Esophagus (tissue), 2 donors: Measurements from ENCODE around the gene PRRC2B. TPM values are rescaled to one million over a fixed set of nuclear protein-coding genes. Genes with fewer than 3 reads are reported as not detected.

Source experiments
- H3K27ac ChIP-seq, 2 donors: one replicate each; pipeline ENCODE4 v1.5.1; 2013; ENCODE audit warnings: low read depth in 2 of 2, mild to moderate bottlenecking in 2 of 2, inconsistent platforms in 1 of 2, low read length in 1 of 2, moderate library complexity in 1 of 2
- H3K27me3 ChIP-seq, 2 donors: one replicate each; pipeline ENCODE4 v1.6.1; 2013; ENCODE audit warnings: low read length in 2 of 2, control low read depth in 1 of 2, mild to moderate bottlenecking in 1 of 2; ENCODE audit not compliant: insufficient read depth in 2 of 2, control insufficient read depth in 1 of 2
- H3K36me3 ChIP-seq, 2 donors: one replicate each; pipeline ENCODE4 v1.6.1; 2013; ENCODE audit warnings: low read length in 1 of 2; ENCODE audit not compliant: control insufficient read depth in 2 of 2, insufficient read depth in 2 of 2
- H3K4me1 ChIP-seq, 2 donors: one replicate each; pipeline ENCODE4 v1.6.1; 2013; ENCODE audit warnings: low read length in 1 of 2; ENCODE audit not compliant: control insufficient read depth in 2 of 2, insufficient read depth in 2 of 2
- H3K4me3 ChIP-seq, 2 donors: one replicate each; pipeline ENCODE4 v1.5.1; 2013; ENCODE audit warnings: low read length in 2 of 2, mild to moderate bottlenecking in 2 of 2, low read depth in 1 of 2, moderate library complexity in 1 of 2
- H3K9me3 ChIP-seq, 2 donors: one replicate each; pipeline ENCODE4 v1.6.1; 2013; ENCODE audit warnings: mild to moderate bottlenecking in 2 of 2, low read depth in 1 of 2, low read length in 1 of 2, moderate library complexity in 1 of 2; ENCODE audit not compliant: control insufficient read depth in 2 of 2, insufficient read depth in 1 of 2
- WGBS, 2 donors: extraction: QIAGEN DNeasy Blood & Tissue Kit; methylation state at CpG; one replicate each; pipeline ENCODE4 v1.1.7; 2013; 5-methylcytosine and 5-hydroxymethylcytosine counted together
- polyA plus RNA-seq, 2 donors: library from polyadenylated mRNA; stranded (reverse); fragments of 200-250 nt; gene quantifications; one replicate each; pipeline ENCODE4 v1.2.3, GENCODE V29; 2013
- donor health status: healthy with polysubstance abuse.
- donor health status: Bipolar disorder and iron deficiency.

PRRC2B gene
- polyA plus RNA-seq, 2 donors: 26.8 to 60.0 TPM

DNA sequence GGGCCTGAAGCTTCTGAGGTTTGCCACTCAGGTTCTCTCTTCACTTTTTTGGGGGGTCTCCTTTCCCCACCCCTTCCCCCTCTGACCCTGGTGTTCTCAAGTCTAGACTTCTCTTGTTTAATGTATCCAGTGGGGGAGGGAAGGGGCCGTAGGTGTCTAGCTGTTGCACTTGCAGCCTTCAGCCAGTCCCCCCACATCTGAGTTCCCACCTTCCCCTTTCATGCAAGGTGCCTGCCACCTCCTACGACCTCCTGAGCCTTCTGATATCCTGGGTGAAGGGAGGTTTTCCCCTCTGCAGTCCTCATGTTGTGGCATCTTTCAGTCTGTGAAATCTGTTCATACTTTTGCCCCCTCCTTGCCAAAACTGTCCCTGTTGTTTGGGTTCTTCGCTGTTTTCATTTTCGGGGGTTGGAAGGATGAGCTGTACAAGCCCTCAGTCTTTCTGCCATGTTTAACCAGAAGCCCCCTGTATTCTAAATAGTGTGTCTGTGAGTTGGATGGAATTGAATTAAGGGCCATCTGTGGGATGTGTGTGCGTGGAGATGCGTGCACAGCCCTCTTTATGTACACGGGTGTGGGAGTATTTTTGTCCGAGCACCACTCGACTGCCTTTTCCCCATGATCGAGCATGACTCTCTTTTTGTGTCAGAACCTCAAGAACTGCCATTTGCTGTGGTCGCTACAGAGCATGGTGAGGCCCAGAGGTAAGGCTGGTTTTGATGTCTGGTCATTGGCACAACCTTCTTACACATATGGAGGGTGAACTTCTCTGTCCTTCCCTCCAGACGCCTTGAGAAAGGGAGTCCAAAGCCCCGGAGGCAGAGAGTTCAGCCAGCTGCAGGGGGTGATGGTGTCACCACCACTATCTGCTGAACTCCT is 23.6 kb downstream of the PRRC2B start:
- peaks cover 17 to 27% of the 10 kb centered on the region in 2 donors for H3K4me1 ChIP-seq
- 48 to 53% methylated on average over 13 of the region's 13 CpGs for WGBS, 2 donors
- H3K4me3 ChIP-seq: no peak overlapping the region
- H3K36me3 ChIP-seq: no peaks in the 10 kb centered on the region
- H3K9me3 ChIP-seq: no peaks in the 10 kb centered on the region
- H3K27me3 ChIP-seq: no peaks in the 10 kb centered on the region
- H3K27ac ChIP-seq: peak overlapping the region; percentile 8 to 52

DNA sequence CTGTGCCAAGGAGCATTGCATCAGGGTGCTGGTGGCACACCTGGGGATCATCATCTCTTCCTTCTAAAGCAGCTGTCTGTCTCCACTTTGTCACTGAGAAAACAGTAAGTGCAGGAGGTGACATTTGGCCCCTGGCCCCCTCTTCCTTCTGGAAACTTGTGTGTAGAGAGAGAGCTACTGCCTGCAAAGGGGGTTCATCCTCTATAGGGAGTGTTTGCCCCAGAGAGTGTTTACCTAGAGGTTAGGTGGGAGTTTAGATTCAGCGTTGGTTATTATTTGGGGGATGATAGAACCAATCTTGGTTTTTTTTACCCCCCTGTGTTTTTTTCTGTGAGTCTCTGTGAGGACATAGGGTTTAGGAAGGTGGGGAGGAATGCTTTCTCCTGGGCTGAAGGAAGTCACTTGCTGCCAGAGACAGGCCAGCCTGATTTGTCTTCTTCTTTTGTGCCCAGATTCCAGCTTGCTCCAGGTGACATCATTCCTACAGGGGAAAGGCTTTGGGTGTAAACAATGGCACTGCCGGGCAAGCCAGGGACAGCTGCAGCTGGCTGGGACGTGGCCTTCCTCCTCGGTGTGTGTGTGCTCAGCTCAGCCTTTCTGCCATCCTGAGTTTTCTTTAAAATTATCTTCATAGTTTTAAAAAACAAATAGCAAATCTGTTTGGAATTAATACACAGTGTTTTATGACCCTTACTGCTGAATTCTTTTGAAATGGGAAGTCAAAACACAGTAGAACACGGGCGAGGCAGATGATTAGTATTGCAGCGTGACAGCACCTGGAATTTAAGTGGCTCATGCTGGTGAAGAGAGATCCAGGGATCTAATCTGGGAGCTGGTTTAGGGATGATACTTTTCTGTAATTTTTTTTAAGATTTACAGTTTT is 24.5 kb downstream of the PRRC2B start:
- Histone ChIP-seq H3K4me3 (no peak overlapping the region), H3K36me3 (no peaks in the 10 kb centered on the region), H3K27me3 (no peaks in the 10 kb centered on the region), H3K9me3 (no peaks in the 10 kb centered on the region), H3K4me1 (peaks cover 20 to 33% of the 10 kb centered on the region in 2 donors), H3K27ac (peak overlapping the region; percentile 52 to 69)
- 20 to 22% methylated on average over 7 of the region's 7 CpGs for WGBS, 2 donors

DNA sequence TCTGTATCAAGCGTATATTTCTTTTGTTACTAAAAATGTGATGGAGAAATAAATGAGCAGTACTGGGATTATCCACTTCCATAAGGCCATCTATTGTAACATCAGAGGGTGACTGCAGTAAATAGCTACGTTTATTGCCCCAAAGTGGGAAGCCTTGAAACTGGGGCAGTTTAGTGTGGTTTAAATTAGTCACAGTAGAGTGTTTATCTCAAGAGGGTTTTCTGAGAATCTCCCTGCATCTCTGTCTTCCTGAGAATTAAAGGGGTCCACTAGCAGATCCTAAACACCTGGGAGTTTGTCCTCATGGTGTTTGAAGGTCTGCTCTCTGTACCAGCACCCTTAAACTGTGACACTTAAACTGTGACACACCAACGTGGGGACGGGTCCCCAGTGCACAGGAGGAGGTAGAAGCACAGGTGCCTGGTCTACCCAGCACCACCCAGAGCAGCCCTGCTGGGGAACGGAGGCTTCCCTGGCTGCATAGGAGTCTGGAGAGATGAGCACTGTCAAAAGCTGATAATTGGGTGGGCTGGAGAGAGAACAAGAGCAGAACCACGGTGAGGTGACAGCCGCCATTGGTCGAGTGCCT is 25.2 kb downstream of the PRRC2B start:
- 47 to 62% methylated on average over 8 of the region's 8 CpGs for WGBS, 2 donors
- Histone ChIP-seq H3K4me1 (peaks cover 22 to 34% of the 10 kb centered on the region in 2 donors), H3K36me3 (no peaks in the 10 kb centered on the region), H3K9me3 (no peaks in the 10 kb centered on the region), H3K27me3 (no peaks in the 10 kb centered on the region), H3K27ac (no peak overlapping the region), H3K4me3 (no peak overlapping the region)

DNA sequence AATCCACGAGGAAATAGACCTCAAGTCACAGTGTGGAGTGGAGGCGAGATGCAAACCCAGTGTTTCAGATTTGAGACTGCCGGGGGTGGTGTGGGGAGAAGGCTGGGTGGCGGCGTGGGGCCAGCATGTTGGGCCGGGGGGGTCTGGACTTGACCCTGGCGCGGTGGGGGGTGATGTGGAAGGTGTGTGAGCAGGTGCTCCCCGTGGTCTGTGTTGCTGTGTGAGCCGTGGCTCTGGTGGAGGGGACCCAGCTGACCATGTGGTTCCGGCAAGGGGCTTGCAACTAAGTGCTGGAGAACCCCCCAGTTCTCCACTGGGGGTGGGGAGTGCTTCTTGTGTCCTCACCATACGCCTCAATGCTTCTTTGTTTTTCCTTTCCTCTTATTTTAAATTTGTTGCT is 25.8 kb downstream of the PRRC2B start:
- Histone ChIP-seq H3K4me3 (no peak overlapping the region), H3K9me3 (no peaks in the 10 kb centered on the region), H3K36me3 (no peaks in the 10 kb centered on the region), H3K27ac (no peak overlapping the region), H3K27me3 (no peaks in the 10 kb centered on the region), H3K4me1 (peaks cover 22 to 36% of the 10 kb centered on the region in 2 donors)
- WGBS, 2 donors: 66 to 75% methylated on average over 12 of the region's 12 CpGs

DNA sequence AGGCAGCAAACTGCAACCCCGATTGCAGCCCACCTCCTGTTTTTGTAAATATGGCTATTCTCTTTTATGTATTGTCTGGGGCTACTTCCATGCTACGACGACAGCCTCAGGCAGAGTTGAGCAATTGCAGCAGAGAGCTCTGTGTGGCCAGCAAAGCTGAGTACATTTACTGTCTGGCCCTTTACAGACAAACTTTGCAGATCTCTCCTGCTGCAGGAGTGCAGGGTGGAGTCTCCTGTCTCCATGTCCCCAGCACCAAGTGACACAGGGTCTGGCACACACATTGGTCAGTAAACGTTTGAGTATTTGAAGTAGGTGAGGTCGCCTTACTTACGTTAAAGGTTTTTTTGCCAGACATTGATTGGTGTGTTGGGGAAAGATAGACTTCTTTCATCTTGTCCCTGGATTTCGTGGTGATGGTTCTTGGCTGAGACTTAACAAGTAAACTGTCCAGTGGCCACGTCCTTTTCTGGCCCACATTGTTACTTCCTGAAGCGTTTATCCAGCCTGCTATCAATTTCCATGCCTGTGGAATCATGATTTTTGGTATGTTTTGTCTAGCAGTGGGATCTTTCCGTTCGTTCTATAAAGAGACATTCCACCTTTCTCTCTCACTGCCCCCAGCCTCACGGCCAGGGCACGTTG is 27.2 kb downstream of the PRRC2B start:
- Histone ChIP-seq H3K27ac (peak overlapping the region; percentile 28 to 64), H3K4me1 (peaks cover 22 to 36% of the 10 kb centered on the region in 2 donors), H3K9me3 (no peaks in the 10 kb centered on the region), H3K27me3 (no peaks in the 10 kb centered on the region), H3K4me3 (no peak overlapping the region), H3K36me3 (no peaks in the 10 kb centered on the region)
- 34 to 36% methylated on average over 13 of the region's 13 CpGs for WGBS, 2 donors

DNA sequence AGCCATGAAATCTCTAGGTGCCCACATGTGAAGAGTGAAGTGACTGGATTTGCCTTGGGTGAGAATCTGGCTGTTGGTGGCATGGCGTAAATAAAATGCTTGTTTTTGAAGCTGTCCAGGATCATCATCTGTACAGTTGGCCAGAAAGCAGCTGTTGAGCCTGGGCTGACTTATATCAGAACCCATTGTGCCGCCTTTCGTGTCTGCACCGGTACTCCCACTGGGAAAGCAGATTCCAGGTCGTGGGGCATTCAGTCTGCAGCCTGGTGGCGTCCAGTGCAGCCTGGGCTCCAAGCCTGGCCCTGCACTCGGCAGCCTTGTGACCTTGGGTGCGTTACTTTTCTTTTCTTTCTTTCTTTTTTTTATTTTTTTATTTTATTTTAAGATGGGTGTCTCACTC is 27.8 kb downstream of the PRRC2B start:
- peak overlapping the region in 1 of 2 donors; percentile 33 for H3K27ac ChIP-seq
- peaks cover 25 to 38% of the 10 kb centered on the region in 2 donors for H3K4me1 ChIP-seq
- WGBS, 2 donors: 71 to 79% methylated on average over 8 of the region's 8 CpGs
- no peaks in the 10 kb centered on the region for H3K27me3 ChIP-seq
- H3K4me3 ChIP-seq: no peak overlapping the region
- no peaks in the 10 kb centered on the region for H3K9me3 ChIP-seq
- peaks cover 0 to 3% of the 10 kb centered on the region in 2 donors for H3K36me3 ChIP-seq

DNA sequence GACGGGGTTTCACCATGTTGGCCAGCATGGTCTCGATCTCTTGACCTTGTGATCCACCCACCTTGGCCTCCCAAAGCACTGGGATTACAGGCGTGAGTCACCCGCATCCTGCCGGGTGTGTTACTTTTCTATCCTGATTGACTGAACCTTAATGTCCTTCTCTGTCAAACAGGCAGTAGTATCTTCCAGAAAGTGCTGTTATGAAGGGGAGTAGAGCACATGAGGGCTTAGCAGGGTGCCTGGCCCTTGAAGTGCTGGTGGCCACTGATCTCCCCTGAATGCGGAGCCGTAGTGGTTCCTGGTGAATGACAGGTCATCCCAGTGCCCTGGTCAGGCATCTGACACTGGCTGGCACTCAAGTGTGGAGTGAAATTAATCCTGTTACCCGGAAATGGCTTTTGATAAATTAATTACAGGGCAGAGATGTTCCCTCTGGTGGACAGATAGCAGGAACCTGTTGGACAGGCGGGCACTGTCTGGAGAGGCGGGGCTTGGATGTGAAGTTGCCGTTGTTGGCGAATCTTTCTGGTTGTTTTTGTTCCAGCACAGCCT is 28.4 kb downstream of the PRRC2B start:
- Histone ChIP-seq H3K27me3 (no peaks in the 10 kb centered on the region), H3K27ac (peak overlapping the region; percentile 90 to 92), H3K4me1 (peaks cover 25 to 38% of the 10 kb centered on the region in 2 donors), H3K9me3 (no peaks in the 10 kb centered on the region), H3K36me3 (peaks cover 0 to 6% of the 10 kb centered on the region in 2 donors), H3K4me3 (no peak overlapping the region)
- 29 to 42% methylated on average over 12 of the region's 12 CpGs for WGBS, 2 donors

DNA sequence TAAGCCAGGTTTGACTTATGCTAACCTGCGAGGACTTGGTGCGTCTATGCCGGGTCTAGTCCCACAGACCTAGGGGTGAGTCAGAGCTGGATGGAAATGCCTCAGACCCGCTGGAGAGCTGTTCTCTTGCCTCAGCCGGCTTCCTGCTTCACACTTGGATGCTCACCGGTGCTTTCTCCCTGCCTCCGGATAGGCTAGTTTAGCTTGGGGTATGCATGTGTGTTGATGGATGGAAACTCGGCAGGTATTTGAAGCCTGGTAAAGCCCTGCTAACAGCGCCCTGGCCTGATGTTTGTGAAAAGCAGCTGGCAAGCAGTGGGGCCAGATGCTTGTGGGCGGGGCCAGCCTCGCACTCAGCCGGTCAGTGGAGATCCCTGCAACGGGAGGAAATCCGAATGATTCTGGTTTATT is 29.3 kb downstream of the PRRC2B start:
- 11 to 13% methylated on average over 14 of the region's 14 CpGs for WGBS, 2 donors
- peak overlapping the region; percentile 90 to 92 for H3K27ac ChIP-seq
- H3K4me3 ChIP-seq: no peak overlapping the region
- H3K27me3 ChIP-seq: no peaks in the 10 kb centered on the region
- H3K9me3 ChIP-seq: no peaks in the 10 kb centered on the region
- peaks cover 0 to 6% of the 10 kb centered on the region in 2 donors for H3K36me3 ChIP-seq
- H3K4me1 ChIP-seq: peaks cover 25 to 33% of the 10 kb centered on the region in 2 donors

DNA sequence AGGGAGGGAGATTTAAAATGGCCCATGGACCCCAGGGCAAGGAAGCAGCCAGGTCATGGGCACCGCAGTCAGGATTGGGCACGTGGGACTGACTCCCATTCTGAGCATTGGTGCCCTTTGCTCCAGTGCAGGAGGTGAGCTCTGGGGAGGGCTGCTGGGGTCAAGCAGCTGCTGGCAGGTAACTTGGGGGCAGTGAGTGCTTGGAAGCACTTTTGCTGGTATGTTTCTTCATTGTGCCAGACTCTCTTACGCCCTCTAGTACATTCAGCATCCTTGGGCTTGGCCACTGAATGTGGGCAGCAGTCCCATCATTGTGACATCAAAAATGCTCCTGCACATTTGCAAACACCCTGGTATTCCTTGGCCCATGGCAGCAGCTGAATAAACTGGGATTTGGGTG is 32.7 kb downstream of the PRRC2B start:
- Histone ChIP-seq H3K4me1 (peaks cover 18 to 19% of the 10 kb centered on the region in 2 donors), H3K27ac (no peak overlapping the region)
- 93 to 95% methylated on average over 3 of the region's 3 CpGs for WGBS, 2 donors

More for the DNA sequence above, 32.7 kb downstream of the PRRC2B start:
- H3K36me3 ChIP-seq: peaks cover 0 to 6% of the 10 kb centered on the region in 2 donors
- no peak overlapping the region for H3K4me3 ChIP-seq
- no peaks in the 10 kb centered on the region for H3K27me3 ChIP-seq
- no peaks in the 10 kb centered on the region for H3K9me3 ChIP-seq
